Chondrocyte (in vitro differentiated cells): ENCODE data around the gene P2RY2. TPM values are rescaled to one million over a fixed set of nuclear protein-coding genes. Genes with fewer than 3 reads are reported as not detected.
A peak's percentile ranks its signal among the peaks of the same experiment; 100 is the strongest.

Experiments
- DNase-seq: peaks from one replicate; pipeline ENCODE4 v3.0.0; 2021; ENCODE audit warnings: mixed read lengths, low spot score
- H3K27ac Mint-ChIP-seq: one replicate; pipeline ENCODE4 v1.8.0; 2021; ENCODE audit warnings: mild to moderate bottlenecking, moderate library complexity, mixed read lengths; ENCODE audit not compliant: unreplicated experiment
- H3K27me3 Mint-ChIP-seq: 2 replicates; pipeline ENCODE4 v1.8.0; 2021; ENCODE audit warnings: low read depth, mixed read lengths
- H3K36me3 Mint-ChIP-seq: 2 replicates; pipeline ENCODE4 v1.8.0; 2021; ENCODE audit warnings: low read depth, mixed read lengths
- H3K4me1 Mint-ChIP-seq: 2 replicates; pipeline ENCODE4 v1.8.0; 2021; ENCODE audit warnings: low read depth, mild to moderate bottlenecking, mixed read lengths
- H3K4me3 Mint-ChIP-seq: one replicate; pipeline ENCODE4 v1.8.0; 2021; ENCODE audit warnings: mild to moderate bottlenecking, moderate library complexity, mixed read lengths; ENCODE audit not compliant: unreplicated experiment
- H3K9me3 Mint-ChIP-seq: 2 replicates; pipeline ENCODE4 v1.8.0; 2021; ENCODE audit warnings: low read depth, mixed read lengths
- CTCF ChIP-seq: fragments of 200-600 bp; sonication (generic); IDR thresholded peaks from 2 replicates; pipeline ENCODE4 v1.5.0; 2021; ENCODE audit warnings: antibody characterized with exemption, mild to moderate bottlenecking, moderate library complexity
- total RNA-seq: library from RNA; stranded (reverse); gene quantifications from 3 replicates; pipeline ENCODE4 v1.2.1, GENCODE V29; 2021

Gene P2RY2
- total RNA-seq, 1 donor from 2014 or later, result 0.32 TPM

GRCh38 chr11:73184953-73185671 lies 33.0 kb upstream of the P2RY2 start:
- peak; percentile 85 for TF ChIP-seq CTCF
- Mint-ChIP-seq H3K9me3 (peaks cover 6% of the 10 kb centered on the region), H3K4me3 (no peak overlapping the region), H3K4me1 (peaks cover 23% of the 10 kb centered on the region), H3K27me3 (no peaks in the 10 kb centered on the region), H3K36me3 (peaks cover 1% of the 10 kb centered on the region), H3K27ac (peak overlapping the region; percentile 32)
- DNase-seq, result no peak

GRCh38 chr11:73185680-73186293 lies 32.3 kb upstream of the P2RY2 start:
- peak overlapping the region; percentile 90 for H3K27ac Mint-ChIP-seq
- H3K4me1 Mint-ChIP-seq, result peaks cover 23% of the 10 kb centered on the region
- peaks cover 6% of the 10 kb centered on the region for H3K9me3 Mint-ChIP-seq
- DNase-seq, result no peak
- H3K4me3 Mint-ChIP-seq, result no peak overlapping the region
- no peaks in the 10 kb centered on the region for H3K27me3 Mint-ChIP-seq
- no peak for TF ChIP-seq CTCF
- peaks cover 1% of the 10 kb centered on the region for H3K36me3 Mint-ChIP-seq

- peaks cover 6% of the 10 kb centered on the region for H3K9me3 Mint-ChIP-seq
- H3K27me3 Mint-ChIP-seq, result no peaks in the 10 kb centered on the region
- no peak for TF ChIP-seq CTCF
- no peak overlapping the region for H3K4me3 Mint-ChIP-seq
- H3K36me3 Mint-ChIP-seq, result peaks cover 1% of the 10 kb centered on the region
- no peak for DNase-seq
- peak overlapping the region; percentile 90 for H3K27ac Mint-ChIP-seq
- peaks cover 23% of the 10 kb centered on the region for H3K4me1 Mint-ChIP-seq
Measured at GRCh38 chr11:73186294-73186850, 31.7 kb upstream of the P2RY2 start.

- Mint-ChIP-seq H3K9me3 (peaks cover 2% of the 10 kb centered on the region), H3K27ac (no peak overlapping the region), H3K27me3 (no peaks in the 10 kb centered on the region), H3K4me3 (no peak overlapping the region), H3K36me3 (peaks cover 1% of the 10 kb centered on the region), H3K4me1 (peaks cover 23% of the 10 kb centered on the region)
- TF ChIP-seq CTCF, result no peak
- DNase-seq, result no peak
Measured at GRCh38 chr11:73186886-73187285, 31.2 kb upstream of the P2RY2 start.

GRCh38 chr11:73187854-73188253 lies 30.2 kb upstream of the P2RY2 start:
- Mint-ChIP-seq H3K9me3 (no peaks in the 10 kb centered on the region), H3K4me1 (peaks cover 23% of the 10 kb centered on the region), H3K27me3 (no peaks in the 10 kb centered on the region), H3K27ac (no peak overlapping the region), H3K4me3 (no peak overlapping the region), H3K36me3 (no peaks in the 10 kb centered on the region)
- DNase-seq, result no peak
- no peak for TF ChIP-seq CTCF
